ENCODE measurements around the gene NCBP2L.

- no peak for TF ChIP-seq CTCF (IDR thresholded peaks at IDR 0.05; ENCODE audit: insufficient read depth, low read length, poor library complexity, severe bottlenecking)
- no peak for TF ChIP-seq EZH2phosphoT487 (conservative IDR thresholded peaks at IDR 0.05; ENCODE audit: low read length)
Observed at GRCh38 chrX:107829878-107830277, 52.3 kb downstream of the NCBP2L start.
